ENCODE results near the gene PRDM5.

GRCh38 chr4:120724656-120725055, 197.9 kb downstream of the PRDM5 start:
- TF ChIP-seq CTCF (conservative IDR thresholded peaks at IDR 0.05; ENCODE audit: low read depth, low read length) (no peak), EZH2 (IDR thresholded peaks at IDR 0.05; ENCODE audit: borderline replicate concordance, low read depth, low read length, poor library complexity, severe bottlenecking) (no peak)

All from A673 (cell line).